ENCODE results near the gene GALNT16.

The GALNT16 gene

DNA sequence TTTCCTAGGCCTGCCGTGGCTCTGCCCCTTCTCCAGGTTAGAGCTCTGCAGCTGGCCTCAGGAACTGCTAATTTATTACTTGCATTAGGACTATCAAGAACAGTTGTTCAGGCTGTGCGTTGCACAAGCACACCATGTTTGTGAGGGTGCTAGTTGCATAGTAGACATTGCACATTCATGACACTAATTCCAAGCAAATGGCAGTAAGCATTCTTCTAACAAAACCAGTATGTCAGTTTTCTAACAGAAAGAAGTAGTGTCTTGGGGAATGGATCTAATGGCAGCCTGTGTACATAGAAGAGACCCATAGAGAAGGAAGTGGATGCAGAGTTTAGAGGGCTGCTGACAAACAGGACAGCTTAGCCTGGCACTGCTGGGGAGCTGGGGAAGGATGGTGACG lies 84.2 kb downstream of the GALNT16 start:
- DNase-seq = no peak

DNA sequence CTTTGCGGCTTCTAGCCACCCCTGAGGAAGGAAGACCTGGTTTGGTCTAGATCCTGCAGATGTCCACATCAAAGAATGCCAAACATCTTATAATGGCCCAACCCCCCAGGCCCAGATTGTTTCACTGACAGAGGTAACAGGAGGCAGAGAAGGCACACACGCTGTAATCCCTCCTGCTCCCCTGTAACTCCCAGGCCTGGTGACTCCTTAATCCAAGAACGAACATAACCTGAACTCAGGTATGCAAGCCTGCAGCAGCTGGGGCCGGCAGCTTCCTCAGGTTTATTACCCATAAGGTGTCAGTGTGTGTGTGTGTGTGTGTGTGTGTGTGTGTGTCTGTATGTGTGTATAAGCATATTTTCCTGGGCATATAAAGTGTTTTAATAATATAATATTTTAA lies 85.4 kb downstream of the GALNT16 start:
- DNase-seq = no peak

DNA sequence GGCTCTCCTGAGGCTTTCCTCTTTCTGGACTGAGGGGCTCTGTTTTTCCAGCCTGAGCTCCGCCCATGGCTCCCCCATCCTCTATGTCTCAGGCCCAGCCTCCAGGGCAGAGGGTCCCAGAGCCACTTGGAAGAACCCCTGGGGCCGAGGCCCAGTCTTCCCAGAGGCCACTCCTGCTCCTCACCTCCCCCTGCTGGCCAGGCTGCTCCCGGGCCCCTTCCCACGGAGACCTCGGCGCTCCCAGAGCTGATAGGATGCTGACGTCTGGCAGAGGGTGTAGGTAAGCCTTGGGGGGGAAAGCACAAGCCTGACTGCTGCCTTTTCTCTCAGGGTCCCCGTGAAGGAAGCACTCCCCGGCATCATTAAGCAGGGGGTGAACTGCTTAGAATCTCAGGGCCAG lies 86.8 kb downstream of the GALNT16 start:
- DNase-seq = no peak

DNA sequence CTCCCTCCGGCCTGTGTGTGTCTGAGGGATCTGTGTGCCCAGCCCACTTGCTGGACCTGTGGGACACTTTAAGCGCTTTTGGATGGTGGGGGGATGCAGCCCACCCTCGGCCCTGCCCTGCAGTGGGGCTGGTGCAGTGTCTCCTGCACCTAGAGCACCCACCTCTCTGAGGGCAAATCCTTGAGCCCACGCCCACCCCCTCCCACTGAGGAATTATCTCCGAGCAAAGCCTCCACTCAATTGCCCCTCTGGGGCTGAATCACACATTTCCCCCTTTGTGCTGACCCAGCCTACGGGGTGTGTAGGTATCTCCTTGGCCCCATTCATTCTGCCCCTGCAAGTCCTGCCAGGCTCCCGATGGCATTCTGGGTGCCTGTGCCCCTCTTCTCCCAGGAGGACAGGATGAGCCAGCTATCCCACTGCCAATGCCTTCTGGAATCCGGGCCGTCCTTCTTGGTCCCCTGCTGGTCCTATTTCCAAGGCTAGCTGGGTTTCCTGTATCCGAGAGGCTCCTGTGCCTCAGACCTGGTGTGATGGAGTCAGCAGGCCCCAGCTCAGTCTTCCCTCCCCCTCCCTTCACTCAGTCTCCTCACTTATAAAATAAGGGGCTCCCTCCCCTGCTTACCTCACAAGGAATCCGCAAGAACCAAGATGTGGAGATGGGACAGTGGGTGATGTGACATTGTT lies 89.3 kb downstream of the GALNT16 start:
- no peak for DNase-seq

DNA sequence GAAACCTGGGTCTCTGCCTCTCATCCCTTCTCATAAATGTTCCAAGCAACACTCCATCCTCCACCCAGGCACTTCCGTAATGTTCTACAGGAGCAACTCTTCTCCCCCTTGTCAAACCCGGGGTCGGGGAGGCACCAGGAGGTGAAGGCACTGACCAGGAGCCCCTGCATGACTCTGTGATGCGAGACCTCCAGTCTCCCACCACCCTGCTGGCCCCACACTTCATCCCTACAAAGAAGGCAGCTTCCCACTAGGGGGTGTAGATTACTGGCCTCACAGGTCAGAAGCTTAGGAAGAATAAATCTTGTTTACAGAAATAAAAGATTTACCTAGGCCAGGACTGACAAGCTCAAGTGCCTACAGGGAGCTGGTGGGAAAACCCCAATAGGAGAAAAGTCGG lies 90.9 kb downstream of the GALNT16 start:
- no peak for DNase-seq

DNA sequence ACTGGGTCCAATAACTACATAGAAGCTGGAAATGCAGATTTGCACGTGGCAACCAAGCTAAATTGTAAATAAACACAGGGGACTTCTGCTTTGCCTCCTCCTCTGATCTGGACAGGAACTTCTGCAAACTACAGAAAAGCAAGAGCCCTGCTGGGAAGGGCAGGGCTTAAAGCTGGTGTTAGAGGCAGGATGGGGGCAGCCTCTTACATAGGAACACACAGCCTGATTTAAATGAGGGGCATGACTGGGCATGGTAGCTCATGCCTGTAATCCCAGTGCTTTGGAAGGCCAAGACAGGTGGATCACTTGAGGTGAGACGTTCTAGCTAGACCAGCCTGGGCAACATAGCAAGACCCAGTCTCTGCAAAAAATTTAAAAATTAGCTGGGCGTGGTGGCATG lies 91.4 kb downstream of the GALNT16 start:
- no peak for DNase-seq

DNA sequence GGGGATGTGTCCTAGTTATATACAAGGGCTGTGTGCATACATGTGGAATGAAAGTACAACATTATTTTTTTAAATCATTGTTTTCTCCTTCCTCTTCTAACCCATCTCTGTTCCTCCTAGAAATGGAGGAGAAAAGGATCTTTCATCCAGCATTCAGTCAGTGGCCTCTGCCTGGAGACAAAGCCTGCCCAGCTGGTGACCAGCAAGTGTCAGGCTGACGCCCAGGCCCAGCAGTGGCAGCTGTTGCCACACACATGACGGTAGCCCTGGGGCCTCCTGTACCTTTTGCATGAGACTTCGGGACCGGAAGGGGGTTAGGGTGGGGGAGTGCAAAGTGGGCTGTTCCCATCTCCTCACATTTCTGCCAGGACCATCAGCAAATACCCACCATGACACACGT lies 92.0 kb downstream of the GALNT16 start:
- DNase-seq = no peak

DNA sequence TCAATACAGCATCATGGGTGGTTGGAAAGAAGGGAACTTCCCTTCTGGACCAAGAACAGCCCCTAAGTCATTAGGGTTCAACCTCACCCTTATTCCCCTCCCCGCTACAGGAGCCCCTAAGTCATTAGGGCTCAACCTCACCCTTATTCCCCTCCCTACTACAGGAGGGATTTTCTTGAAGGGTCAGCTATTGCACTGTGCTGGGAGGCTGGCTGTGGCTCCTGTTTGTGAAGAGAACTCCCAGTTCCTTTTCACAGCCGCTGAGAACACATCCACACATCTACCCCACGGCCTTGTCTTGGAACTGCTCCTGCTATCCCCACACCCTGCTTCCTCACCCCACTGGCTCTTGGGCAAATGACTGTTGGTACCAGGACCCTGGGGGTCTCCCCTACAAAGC lies 93.2 kb downstream of the GALNT16 start:
- no peak for DNase-seq

DNA sequence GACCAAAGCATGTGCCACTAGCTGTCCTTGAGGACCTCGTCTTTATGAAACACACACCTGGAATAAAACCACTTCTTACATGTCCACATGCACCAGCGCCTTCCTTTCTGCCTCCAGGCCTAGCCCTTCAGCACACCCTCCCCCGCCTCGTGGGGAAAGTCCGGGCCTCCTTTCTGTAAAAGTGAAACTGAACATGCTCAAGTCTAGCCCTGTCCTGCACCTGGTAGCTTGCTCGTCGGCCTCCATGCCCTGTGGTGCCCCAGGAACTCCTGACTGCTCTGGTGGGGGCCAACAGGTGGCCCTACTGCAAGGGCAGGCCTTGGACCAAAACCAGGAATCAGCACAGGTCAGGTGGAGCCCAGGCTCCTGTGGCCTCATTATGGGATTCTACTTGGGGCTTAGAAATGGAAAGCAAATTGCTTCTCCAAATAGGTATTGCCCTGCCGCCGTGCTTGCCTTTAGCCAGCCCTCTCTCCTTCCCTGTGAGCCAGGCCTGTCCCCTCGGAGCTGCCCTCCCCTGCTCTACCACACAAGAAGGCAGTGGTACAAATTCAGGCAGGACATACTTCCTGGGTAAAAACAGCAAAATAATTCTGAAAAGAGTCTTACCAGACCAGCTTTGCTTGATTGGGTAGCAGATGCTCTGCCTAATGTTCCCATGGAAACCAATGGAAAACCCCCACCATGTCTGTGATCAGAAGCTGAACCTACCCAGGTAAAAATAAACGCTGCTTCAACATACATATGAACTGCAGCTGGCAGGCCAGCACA lies 94.6 kb downstream of the GALNT16 start:
- DNase-seq = peak; percentile 88

DNA sequence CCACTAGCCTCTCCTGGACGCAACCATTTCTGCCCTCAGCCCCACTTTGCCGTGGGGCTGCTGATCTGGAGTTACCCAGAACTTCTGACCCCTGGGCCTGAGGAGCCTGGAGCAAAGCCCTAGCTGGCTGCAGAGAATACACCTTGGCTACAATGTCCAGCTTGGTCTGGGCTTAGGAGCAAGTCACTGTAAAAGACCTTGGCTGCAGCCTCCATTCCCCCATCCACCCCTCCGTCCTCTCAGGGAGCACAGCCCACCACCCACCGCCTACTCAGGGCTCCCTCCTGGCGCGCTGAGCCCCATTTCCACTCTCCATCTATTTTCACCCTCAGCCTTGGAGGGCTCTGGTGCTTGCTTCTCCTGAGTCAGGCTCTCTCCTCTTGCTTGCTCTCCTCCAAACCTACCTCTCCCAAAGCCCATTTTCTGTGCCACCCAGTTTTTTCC lies 95.2 kb downstream of the GALNT16 start:
- DNase-seq = no peak

DNA sequence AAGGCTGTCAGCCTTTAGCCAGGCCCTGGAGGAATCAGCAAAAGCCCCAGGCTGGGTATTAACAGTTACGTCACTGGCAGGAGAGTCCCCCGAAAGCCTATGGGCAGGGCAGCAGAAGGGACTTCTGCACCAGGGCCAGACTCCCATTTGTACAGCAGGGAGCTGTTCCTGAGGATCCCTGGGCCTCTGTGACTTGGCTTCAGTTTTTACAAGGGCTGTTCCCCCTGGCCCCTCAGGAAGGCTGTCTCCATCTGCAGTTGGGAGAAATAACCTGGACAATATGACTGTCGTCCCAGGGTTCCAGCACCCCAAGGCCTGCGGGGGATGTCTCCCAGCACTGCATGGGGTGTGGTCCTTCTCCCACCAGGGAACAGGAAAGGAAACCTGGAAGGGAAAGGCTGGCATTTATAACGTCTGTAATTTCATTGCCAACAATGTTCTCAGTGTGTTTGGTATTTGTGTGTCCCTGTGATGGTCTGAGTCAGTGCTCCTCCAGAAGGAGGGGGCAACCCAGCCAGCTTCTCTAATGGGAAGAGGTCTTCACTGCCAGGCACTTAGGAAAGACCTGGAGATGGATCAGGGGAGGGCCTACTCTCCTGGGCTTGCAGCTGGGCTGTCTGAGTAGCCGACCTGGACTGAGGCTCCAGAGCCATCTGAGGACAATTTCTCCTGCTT lies 95.8 kb downstream of the GALNT16 start:
- no peak for DNase-seq

DNA sequence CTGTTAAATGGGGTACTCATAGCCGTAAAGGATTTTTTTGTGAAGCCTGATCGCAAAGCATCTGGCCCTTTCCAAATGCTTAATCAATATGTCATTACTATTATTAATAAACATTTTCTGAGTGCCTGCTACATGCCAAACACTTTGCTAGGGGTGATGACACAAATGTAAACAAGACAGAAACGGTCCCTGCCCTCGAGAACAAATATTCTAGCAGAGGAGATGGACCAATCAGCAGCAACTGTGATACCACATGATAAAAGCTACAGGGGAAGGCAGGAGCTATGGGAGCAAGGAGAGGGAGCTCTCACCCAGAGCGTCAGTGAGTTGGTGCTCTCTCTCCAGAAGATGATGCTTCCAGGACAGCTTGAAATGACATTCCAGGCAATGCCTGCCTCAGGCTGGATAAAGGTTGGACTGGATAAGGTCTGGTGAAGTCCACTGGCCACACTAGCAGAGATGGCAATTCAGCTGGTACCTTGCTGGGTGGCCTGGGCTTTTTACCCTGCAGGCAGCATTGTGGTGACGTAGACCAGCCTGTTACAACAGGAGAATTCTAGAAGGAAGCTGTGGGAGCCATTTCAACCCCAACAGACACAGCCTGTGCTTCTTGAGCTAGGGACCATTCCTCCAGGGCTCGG lies 97.1 kb downstream of the GALNT16 start:
- no peak for DNase-seq

DNA sequence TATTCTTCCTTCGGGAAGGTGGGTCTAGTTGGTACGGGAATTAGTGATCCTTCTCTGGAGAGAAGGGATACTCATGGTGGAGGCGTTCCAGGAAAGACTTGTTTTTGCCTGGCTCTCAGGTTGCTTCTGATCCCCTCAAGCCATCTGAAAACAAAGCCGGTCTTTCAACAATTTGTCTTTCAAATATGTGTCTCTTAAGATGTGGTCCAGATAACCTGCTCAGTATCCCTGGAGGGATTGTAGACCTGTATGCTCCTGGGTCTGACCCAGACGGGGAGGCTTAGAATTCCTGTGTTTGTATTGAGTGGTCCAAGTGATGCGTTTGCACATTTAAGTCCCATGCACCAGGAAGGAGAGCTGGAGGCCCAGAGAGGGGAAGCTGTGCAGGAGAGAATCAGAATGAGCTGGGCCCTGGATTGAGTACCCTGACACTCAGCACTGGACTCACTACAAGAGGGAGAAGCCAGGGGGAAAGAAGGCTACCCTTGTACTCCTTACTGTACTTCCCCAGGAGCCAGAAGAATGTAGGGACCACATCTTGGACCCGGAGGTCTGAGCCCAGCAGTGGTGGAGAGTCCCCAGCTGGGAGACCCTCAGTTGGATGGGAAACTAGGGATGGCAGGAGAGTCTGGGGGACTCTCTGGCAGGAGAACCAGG lies 97.7 kb downstream of the GALNT16 start:
- no peak for DNase-seq

DNA sequence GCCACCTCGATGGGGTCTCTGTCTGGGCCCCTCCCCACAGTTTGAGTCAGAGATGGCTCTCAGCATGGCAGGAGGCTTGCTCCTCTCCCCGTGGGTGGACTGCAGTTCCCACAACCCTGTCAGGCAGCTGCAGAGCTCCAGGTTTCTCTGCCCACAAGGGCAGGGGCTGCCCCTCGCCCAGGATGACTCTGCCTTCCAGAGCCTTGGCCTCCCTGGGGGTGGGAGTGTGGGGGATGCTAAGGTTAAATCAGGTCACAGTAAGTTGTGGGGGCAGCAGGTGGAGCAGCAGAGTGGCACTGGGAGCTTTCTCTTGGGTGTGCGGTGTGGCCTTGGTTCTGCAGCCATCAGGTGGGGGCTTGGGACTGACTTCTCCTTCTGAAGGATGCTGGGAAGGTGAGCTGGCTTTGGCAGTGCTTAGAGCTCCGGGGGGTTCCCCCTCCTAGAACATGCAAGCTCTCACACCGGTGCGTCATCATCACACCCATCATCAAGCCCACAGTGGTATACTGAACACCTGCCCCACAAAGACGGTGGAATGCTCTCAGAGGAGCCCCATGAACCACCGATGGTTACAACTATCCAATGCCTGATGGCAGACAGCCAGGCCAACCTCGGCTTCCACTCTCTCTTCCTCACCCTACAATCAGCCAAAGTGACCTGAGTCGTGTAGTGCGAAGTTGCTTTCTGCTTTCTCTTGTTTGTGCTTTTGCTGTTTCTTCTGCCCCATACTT lies 98.4 kb downstream of the GALNT16 start:
- DNase-seq = peak; percentile 68

DNA sequence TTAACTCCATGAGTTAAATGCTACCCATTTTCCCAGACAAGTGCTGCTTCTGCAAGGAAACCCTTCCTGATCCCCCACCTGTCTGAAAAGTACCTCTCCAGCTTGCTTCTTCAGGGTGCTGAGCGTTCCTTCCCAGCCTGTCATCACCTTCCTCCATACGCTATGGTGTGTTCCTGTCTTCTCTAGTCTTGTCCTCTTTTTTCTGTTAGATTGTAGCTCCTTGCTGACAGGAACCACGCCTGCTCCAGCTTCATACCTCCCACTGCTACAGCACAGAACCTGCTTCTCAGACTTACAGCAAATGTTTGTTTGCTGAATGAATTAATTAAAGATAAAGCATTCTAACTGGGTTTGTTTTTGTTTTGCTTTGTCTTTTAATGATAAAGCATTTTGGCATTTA lies 99.0 kb downstream of the GALNT16 start:
- DNase-seq = no peak

DNA sequence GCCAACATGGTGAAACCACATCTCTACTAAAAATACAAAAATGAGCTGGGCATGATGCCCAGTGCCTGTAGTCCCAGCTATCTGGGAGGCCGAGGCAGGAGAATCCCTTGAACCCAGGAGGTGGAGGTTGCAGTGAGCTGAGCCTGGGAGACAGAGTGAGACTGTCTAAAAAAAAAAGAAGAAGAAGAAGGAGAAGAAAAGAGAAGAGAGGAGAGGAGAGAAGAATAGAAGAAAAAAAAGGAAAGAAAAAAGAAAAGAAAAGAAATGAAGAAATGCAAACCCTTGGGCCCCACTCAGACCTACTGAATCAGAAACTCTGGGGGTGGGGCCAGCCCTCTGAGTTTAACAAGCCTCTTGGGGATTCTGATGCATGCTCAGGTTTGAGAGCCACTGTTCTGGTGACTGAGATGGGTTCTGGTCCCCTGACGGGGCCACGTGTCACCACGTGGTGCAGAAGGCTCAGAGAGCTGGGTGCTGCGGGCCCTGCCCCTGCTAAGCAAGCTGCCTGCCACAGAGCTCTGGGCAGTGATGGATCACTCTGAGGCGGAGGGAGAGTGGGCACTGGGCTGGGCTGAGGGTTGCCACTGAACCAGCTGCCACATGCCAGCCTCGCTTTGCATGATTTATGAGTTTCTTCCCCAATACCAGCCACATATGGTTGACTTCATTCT lies 100.6 kb downstream of the GALNT16 start:
- DNase-seq = no peak

DNA sequence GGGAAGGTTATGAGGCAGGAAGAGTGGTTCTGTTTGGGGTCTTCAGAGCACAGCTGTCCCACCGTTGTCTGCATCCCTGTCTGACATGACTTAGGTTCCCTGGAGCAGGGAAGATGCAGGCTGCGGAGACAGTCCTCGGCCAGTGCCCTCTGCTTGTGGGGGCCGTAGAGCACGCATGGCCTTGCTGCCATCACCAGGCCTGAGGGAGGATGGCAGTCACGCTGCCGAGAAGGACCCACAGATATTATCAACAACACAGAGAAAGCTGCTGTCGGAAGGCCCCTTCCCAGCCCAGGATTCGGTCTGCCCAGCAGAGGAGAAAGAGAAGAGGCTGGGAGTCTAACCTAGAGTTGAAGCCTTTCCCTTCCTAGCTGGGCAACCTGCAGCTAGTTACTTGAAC lies 103.1 kb downstream of the GALNT16 start:
- no peak for DNase-seq

DNA sequence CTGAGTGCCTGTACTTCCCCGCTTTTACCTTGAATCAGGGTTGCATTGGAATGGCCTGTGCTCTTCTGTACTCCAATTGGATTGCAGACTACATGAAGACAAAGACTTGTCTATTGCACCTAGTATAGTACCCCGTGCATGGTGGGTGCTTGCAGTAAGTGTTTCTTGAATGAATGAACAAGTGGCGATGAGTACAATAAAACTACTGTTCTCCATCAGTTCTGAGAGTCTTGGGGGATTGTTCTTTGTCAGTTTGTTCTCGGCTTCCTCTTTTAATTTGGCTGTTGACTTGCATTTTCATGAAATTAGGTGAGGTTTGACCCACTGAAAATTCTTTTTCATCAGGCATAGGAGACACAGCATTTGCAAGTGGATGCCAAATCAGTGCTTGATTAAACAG lies 104.0 kb downstream of the GALNT16 start:
- no peak for DNase-seq

DNA sequence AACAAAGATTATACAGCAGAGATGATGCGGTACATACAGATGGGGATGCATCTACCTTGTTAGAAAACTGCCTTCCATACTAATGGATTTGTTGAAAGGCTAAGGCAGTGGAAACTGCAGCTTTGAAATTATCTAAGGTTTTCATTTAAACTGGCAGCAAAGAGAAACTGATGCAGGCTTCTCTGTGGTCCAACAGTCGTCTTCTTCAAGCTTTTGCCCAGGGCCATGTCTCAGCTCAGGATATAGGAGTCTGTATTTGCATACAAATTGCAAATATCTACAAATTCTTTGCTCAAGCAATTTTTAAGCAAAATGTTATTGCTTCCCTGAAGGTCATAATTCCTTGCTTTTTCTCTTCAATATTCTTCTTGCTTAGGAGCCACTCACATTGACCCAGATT lies 104.4 kb downstream of the GALNT16 start:
- DNase-seq = no peak

DNA sequence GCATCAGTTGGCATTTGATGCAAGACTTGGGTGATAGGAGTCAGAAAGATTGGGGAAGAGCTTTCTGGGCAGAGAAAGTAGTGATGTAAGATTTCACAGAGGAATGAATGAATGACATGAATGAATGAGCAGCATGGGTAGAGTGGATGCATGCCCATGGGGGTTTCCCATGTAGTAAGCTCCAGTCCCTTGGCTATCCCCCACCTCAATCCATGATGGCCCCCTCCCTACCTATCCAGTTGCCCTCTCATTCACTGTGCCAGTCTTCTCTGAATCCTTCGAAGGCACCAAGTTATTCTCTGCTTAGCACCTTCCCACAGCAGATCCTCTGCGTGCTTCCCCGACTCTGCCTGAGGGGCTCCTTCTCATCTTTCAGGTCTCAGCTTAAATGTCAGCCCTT lies 106.1 kb downstream of the GALNT16 start:
- DNase-seq = no peak

DNA sequence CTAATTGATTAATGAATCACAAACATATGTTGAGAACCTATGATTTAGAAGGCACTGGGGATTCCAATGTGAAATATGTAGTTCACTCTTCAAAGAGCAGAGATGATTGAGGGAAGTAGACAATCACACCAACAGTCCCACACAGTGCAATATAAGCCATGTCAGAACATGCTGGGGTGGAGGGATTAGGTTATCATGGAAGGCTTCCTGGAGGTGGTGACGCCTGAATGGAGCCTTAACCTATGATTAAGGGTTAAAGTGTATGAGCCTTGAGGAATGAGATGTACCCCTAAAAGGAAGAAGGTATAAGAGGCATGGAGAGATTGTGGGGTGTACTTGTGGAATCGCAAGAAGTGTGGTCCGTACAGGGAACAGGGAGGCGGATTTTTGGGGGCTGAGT lies 106.8 kb downstream of the GALNT16 start:
- no peak for DNase-seq

DNA sequence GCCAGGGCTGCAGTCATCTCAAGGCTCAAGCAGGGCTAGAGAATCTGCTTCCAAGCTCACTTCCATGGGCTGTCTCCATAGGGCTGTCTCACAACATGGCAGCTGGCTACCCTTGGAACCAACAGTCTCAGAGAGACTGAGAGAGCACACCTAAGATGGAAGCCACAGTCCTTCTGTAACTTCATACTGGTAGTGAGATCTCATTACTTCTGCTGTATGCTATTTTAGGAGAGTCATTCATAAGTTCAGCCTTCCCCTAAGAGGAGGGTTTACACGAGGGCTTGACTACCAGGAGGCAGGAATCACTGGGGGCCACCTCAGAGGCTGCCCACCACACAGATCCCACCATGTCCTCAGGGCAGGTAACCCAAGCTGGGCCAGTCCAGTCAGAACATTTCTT lies 108.4 kb downstream of the GALNT16 start:
- DNase-seq = no peak

Measured in activated effector memory CD4-positive, alpha-beta T cell treated with anti-CD3 and anti-CD28 coated beads, Interleukin-2, amount 50 U/mL, for 16 hours (primary cell).